ENCODE measurements around the gene NUP62. TPM values are rescaled to one million over a fixed set of nuclear protein-coding genes. Genes with fewer than 3 reads are reported as not detected.

The NUP62 gene
- total RNA-seq, 2 experiments from 2014 or later: 113 to 119 TPM

DNA sequence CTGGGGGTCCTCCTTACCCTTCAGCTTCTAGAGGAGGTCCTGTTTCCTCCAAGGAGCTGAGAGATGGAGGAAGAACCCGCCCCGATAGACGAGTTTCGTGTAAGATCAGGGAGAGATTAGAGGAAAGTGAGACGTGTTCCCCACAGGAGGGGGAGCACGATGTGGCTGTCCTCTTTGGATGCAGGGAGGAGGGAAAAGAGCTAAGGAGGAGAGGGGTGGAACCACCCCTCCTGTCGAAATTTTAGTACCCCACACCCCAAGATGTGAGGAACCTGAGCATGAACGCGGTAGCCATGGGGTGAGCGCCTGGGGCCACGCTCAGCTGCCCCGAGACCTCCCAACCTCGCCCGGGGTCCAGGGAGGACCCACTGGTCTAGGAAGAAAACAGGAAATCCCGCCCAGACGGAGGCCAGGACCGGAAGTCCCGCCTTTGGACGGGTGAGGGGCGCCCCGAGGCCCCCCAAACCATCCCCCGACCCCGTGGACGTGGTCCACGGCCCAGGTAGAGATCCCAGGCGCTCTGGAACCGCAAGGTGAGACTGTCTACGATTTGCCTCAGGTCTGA lies 53.4 kb downstream of the NUP62 start:
- DNase-seq (peak; percentile 60), ATAC-seq (no peak)
- CTCF ChIA-PET: interaction anchor here (1.3 kb wide), 1 partner anchor 14 kb away, joined by 5 read pairs; no protein-coding TSS in a partner anchor
- intact Hi-C loops (cut with micrococcal nuclease): loop anchor here (10.0 kb wide), 1 partner anchor 49 kb away; the partner anchor contains the start of genes ATF5 and NUP62
- POLR2A ChIA-PET: interaction anchor here (0.7 to 2.4 kb wide), 8 partner anchors 10 to 211 kb away, joined by 3 to 9 read pairs (median 5); partner anchors contain the start of genes ATF5, FUZ and NUP62
- no peaks in the 10 kb centered on the region for H3K27me3 Mint-ChIP-seq
- peaks cover 24% of the 10 kb centered on the region for H3K4me1 Mint-ChIP-seq (ENCODE audit: low read depth)
- no peak overlapping the region for H3K4me3 Mint-ChIP-seq
- H3K9me3 Mint-ChIP-seq: no peaks in the 10 kb centered on the region
- H3K27ac Mint-ChIP-seq: no peak overlapping the region
- H3K36me3 Mint-ChIP-seq (ENCODE audit: low read depth): peaks cover 16% of the 10 kb centered on the region
- TF ChIP-seq, protein P1, sequence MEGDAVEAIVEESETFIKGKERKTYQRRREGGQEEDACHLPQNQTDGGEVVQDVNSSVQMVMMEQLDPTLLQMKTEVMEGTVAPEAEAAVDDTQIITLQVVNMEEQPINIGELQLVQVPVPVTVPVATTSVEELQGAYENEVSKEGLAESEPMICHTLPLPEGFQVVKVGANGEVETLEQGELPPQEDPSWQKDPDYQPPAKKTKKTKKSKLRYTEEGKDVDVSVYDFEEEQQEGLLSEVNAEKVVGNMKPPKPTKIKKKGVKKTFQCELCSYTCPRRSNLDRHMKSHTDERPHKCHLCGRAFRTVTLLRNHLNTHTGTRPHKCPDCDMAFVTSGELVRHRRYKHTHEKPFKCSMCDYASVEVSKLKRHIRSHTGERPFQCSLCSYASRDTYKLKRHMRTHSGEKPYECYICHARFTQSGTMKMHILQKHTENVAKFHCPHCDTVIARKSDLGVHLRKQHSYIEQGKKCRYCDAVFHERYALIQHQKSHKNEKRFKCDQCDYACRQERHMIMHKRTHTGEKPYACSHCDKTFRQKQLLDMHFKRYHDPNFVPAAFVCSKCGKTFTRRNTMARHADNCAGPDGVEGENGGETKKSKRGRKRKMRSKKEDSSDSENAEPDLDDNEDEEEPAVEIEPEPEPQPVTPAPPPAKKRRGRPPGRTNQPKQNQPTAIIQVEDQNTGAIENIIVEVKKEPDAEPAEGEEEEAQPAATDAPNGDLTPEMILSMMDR (IDR thresholded peaks at IDR 0.05): no peak

GRCh38 chr19:49875177-49875576 lies 54.1 kb downstream of the NUP62 start:
- no peak overlapping the region for H3K27ac Mint-ChIP-seq
- POLR2A ChIA-PET: interaction anchor here (0.7 to 2.4 kb wide), 4 partner anchors 9 to 65 kb away, joined by 3 to 9 read pairs (median 5); no protein-coding TSS in a partner anchor
- TF ChIP-seq, protein P1 (IDR thresholded peaks at IDR 0.05): no peak
- H3K9me3 Mint-ChIP-seq: no peaks in the 10 kb centered on the region
- DNase-seq: no peak
- peaks cover 28% of the 10 kb centered on the region for H3K4me1 Mint-ChIP-seq (ENCODE audit: low read depth)
- no peak overlapping the region for H3K4me3 Mint-ChIP-seq
- CTCF ChIA-PET: interaction anchor here (1.3 kb wide), 1 partner anchor 15 kb away, joined by 5 read pairs; no protein-coding TSS in a partner anchor
- peaks cover 13% of the 10 kb centered on the region for H3K36me3 Mint-ChIP-seq (ENCODE audit: low read depth)
- ATAC-seq: no peak
- intact Hi-C loops (cut with micrococcal nuclease): loop anchor here (10.0 kb wide), 1 partner anchor 50 kb away; the partner anchor contains the start of genes ATF5 and NUP62
- H3K27me3 Mint-ChIP-seq: no peaks in the 10 kb centered on the region

DNA sequence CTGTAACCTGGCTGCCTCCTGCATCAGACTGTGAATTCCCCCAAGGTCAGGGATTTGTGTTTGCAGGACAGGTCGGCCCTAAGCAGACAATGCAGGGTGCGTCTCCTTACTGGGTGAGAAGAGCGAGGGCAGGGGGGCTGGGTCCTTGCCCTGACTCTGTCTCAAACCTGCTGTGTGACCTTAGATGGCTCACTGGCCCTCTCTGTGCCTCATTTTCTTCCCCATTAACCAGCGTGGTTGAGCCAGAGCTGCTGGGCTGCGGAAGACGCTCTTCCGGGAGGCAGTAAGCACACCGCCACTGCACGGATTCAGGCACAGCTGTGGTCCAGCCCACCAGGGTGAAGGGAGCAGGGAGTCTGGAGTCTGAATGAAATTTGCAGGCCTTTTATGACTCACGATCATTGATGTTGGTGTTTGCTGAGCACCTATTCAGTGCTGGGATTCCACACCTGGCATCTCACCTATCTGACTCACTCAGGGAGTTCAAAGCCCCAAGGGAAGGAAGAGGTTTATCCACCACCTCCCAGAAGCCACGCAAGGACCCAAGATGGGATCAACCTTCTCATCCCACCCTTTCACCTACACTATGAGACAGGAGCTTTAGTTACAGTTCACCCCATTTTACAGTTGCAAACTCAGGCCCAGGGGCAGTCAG lies 54.7 kb downstream of the NUP62 start:
- H3K27ac Mint-ChIP-seq: peak overlapping the region; percentile 32
- POLR2A ChIA-PET: interaction anchor here (0.7 to 2.4 kb wide), 3 partner anchors 14 to 64 kb away, joined by 3 to 9 read pairs (median 4); no protein-coding TSS in a partner anchor

GRCh38 chr19:49873834-49874233 lies 55.5 kb downstream of the NUP62 start:
- DNase-seq (no peak), ATAC-seq (no peak)
- Mint-ChIP-seq H3K27ac (no peak overlapping the region), H3K4me3 (no peak overlapping the region), H3K36me3 (ENCODE audit: low read depth) (peaks cover 7% of the 10 kb centered on the region), H3K9me3 (no peaks in the 10 kb centered on the region), H3K27me3 (no peaks in the 10 kb centered on the region), H3K4me1 (ENCODE audit: low read depth) (peaks cover 26% of the 10 kb centered on the region)
- intact Hi-C loops (cut with micrococcal nuclease): loop anchor here (10.0 kb wide), 1 partner anchor 51 kb away; the partner anchor contains the start of genes ATF5 and NUP62
- TF ChIP-seq, protein P1 (IDR thresholded peaks at IDR 0.05): no peak
- ChIA-PET CTCF (no interaction called here), POLR2A (no interaction called here)

More for the DNA sequence above, 54.7 kb downstream of the NUP62 start:
- H3K9me3 Mint-ChIP-seq: no peaks in the 10 kb centered on the region
- TF ChIP-seq, protein P1 (IDR thresholded peaks at IDR 0.05): no peak
- intact Hi-C loops (cut with micrococcal nuclease): loop anchor here (10.0 kb wide), 1 partner anchor 50 kb away; the partner anchor contains the start of genes ATF5 and NUP62
- no peak overlapping the region for H3K4me3 Mint-ChIP-seq
- no peaks in the 10 kb centered on the region for H3K27me3 Mint-ChIP-seq
- H3K4me1 Mint-ChIP-seq (ENCODE audit: low read depth): peaks cover 30% of the 10 kb centered on the region
- ATAC-seq (no peak), DNase-seq (no peak)
- CTCF ChIA-PET: no interaction called here
- peaks cover 11% of the 10 kb centered on the region for H3K36me3 Mint-ChIP-seq (ENCODE audit: low read depth)
